GM23248 (cell line): ENCODE data around the gene MS4A10.

Experiments used
- EZH2 ChIP-seq: fragments of 200-600 bp; sonication (generic); IDR thresholded peaks from 2 replicates; pipeline ENCODE4 v1.6.1; 2018; ENCODE audit warnings: antibody characterized with exemption, mild to moderate bottlenecking; ENCODE audit not compliant: insufficient read depth, poor library complexity, severe bottlenecking
- EZH2phosphoT487 ChIP-seq: fragments of 200-600 bp; sonication (generic); IDR thresholded peaks from 2 replicates; pipeline ENCODE4 v1.6.1; 2018; ENCODE audit warnings: antibody characterized with exemption, moderate library complexity, mild to moderate bottlenecking, low read depth; ENCODE audit not compliant: insufficient read depth

GRCh38 chr11:60756307-60757032, 28.7 kb upstream of the MS4A10 start, which contains the start of gene MS4A15:
- TF ChIP-seq EZH2 (no peak), EZH2phosphoT487 (no peak)
